H1 (cell line): ENCODE measurements around the gene ADORA1.

Experiments used
- BRCA1 ChIP-seq: IDR thresholded peaks from 2 replicates; pipeline ENCODE4 v1.6.1; 2012; ENCODE audit warnings: low read depth, low read length, improper control_type of control experiment
- CBX5 ChIP-seq: fragments of 300-800, 300-1000 bp; sonication (generic); IDR thresholded peaks from 2 replicates; pipeline ENCODE4 v1.7.1; 2016; ENCODE audit warnings: antibody characterized with exemption, low read length, low read depth
- CBX8 ChIP-seq: fragments of 300-800, 300-1000 bp; sonication (generic); IDR thresholded peaks from 2 replicates; pipeline ENCODE4 v1.7.1; 2016; ENCODE audit warnings: low read depth, low read length, borderline replicate concordance
- CEBPB ChIP-seq: IDR thresholded peaks from 2 replicates; pipeline ENCODE4 v1.6.1; 2012; ENCODE audit warnings: low read depth, low read length
- CHD1 ChIP-seq: IDR thresholded peaks from 2 replicates; pipeline ENCODE4 v1.6.1; 2012; ENCODE audit warnings: low read depth, low read length, improper control_type of control experiment
- CREB1 ChIP-seq: IDR thresholded peaks from 2 replicates; pipeline ENCODE4 v1.6.1; 2012; ENCODE audit warnings: inconsistent platforms
- HDAC2 ChIP-seq, 2 experiments: fragments of 300-600 bp in 1 of 2; sonication (generic) in 1 of 2; IDR thresholded peaks; 2 replicates each; pipeline ENCODE4 v1.6.1; 2011 to 2012; ENCODE audit warnings: low read depth in 2 of 2, low read length in 2 of 2, mild to moderate bottlenecking in 2 of 2, moderate library complexity in 2 of 2, borderline replicate concordance in 1 of 2, inconsistent platforms in 1 of 2
- JUND ChIP-seq: IDR thresholded peaks from 2 replicates; pipeline ENCODE4 v1.6.1; 2011; ENCODE audit warnings: mild to moderate bottlenecking, improper control_type of control experiment, low read length
- PHF8 ChIP-seq: fragments of 200-600 bp; sonication (generic); conservative IDR thresholded peaks from 2 replicates; pipeline ENCODE4 v1.7.1; 2012; ENCODE audit warnings: low read depth, mild to moderate bottlenecking, inconsistent platforms, low read length, moderate library complexity
- POLR2A ChIP-seq, 2 experiments: IDR thresholded peaks; 1 replicate in 1 of 2; 2 replicates in 1 of 2; pipeline ENCODE4 v1.6.1; 2011; ENCODE audit warnings: low read depth in 2 of 2, low read length in 2 of 2, mild to moderate bottlenecking in 2 of 2; ENCODE audit errors: control extremely low read depth in 1 of 2
- POLR2AphosphoS5 ChIP-seq: IDR thresholded peaks from 2 replicates; pipeline ENCODE4 v1.6.1; 2011; ENCODE audit warnings: low read depth, low read length
- RBBP5 ChIP-seq: IDR thresholded peaks from 2 replicates; pipeline ENCODE4 v1.7.1; 2012; ENCODE audit warnings: low read depth, mild to moderate bottlenecking, inconsistent platforms, low read length, moderate library complexity, borderline replicate concordance
- YY1 ChIP-seq: IDR thresholded peaks from 2 replicates; pipeline ENCODE4 v1.6.1; 2011; ENCODE audit warnings: low read depth, mild to moderate bottlenecking, low read length
- TF ChIP-seq, protein P1 (sequence below), 3 experiments: IDR thresholded peaks; 1 replicate in 2 of 3; 2 replicates in 1 of 3; pipeline versions ENCODE4 v1.5.1 to v1.6.1; 2011; ENCODE audit warnings: low read length in 3 of 3, mild to moderate bottlenecking in 3 of 3, inconsistent platforms in 2 of 3, low read depth in 1 of 3, moderate library complexity in 1 of 3; ENCODE audit not compliant: insufficient read depth in 1 of 3; ENCODE audit errors: control extremely low read depth in 1 of 3

DNA sequence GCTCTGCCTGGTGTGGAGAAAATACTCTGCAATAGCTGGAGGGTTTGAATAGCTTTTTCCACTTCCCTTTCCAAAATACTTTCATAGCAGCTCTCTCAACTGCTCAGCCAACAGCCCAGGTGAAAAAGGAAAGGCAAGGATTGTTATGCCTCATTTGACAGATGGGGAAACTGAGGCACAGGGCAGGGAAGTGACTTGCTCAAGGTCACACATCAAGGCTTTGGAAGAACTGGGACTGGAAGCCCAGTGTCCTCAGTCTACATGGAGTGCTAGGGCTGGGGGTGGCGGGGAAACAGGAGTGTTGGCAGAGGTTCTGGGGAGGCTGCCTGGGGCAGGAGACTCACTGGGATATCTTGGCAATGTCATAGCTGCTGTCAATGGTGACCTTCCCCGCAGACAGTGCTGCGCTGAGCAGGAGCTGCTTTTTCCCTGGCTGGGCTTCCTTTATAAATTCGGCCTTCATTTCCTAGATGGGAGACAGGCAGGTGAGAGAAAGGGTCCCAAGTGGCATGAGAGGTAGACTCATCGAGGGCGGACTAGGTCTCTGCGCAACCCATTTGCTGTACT lies 54.9 kb downstream of the ADORA1 start:
- TF ChIP-seq RBBP5 = no peak
- TF ChIP-seq, protein P1, sequence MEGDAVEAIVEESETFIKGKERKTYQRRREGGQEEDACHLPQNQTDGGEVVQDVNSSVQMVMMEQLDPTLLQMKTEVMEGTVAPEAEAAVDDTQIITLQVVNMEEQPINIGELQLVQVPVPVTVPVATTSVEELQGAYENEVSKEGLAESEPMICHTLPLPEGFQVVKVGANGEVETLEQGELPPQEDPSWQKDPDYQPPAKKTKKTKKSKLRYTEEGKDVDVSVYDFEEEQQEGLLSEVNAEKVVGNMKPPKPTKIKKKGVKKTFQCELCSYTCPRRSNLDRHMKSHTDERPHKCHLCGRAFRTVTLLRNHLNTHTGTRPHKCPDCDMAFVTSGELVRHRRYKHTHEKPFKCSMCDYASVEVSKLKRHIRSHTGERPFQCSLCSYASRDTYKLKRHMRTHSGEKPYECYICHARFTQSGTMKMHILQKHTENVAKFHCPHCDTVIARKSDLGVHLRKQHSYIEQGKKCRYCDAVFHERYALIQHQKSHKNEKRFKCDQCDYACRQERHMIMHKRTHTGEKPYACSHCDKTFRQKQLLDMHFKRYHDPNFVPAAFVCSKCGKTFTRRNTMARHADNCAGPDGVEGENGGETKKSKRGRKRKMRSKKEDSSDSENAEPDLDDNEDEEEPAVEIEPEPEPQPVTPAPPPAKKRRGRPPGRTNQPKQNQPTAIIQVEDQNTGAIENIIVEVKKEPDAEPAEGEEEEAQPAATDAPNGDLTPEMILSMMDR (IDR thresholded peaks at IDR 0.05; ENCODE audit: control extremely low read depth in 1 of 3, insufficient read depth in 1 of 3, low read depth in 1 of 3, low read length in 3 of 3) = no peak
- no peak for TF ChIP-seq POLR2A (IDR thresholded peaks at IDR 0.05; ENCODE audit: control extremely low read depth in 1 of 2, low read depth in 2 of 2, low read length in 2 of 2)
- no peak for TF ChIP-seq JUND
- no peak for TF ChIP-seq CBX5
- TF ChIP-seq CREB1 = no peak
- no peak for TF ChIP-seq YY1
- TF ChIP-seq PHF8 = no peak
- TF ChIP-seq POLR2AphosphoS5 = no peak
- TF ChIP-seq CHD1 = no peak
- no peak for TF ChIP-seq HDAC2 (IDR thresholded peaks at IDR 0.05; ENCODE audit: borderline replicate concordance in 1 of 2, low read depth in 2 of 2, low read length in 2 of 2)
- TF ChIP-seq CEBPB = no peak
- no peak for TF ChIP-seq CBX8
- TF ChIP-seq BRCA1 = no peak
